ENCODE data around the gene CLRN3.

The CLRN3 gene

GRCh38 chr10:127892743-127893142 lies at the start of gene CLRN3:
Gene CLRN3 (minus strand): TSS chr10:127892941. CDS start chr10:127892784, 157 bp downstream.
- H3F3A ChIP-seq (ENCODE audit: low read depth) = no peaks in the 10 kb centered on the region
- H3K36me3 ChIP-seq (ENCODE audit: insufficient read depth, low read length) = no peaks in the 10 kb centered on the region
- no peak for TF ChIP-seq CTCF (conservative IDR thresholded peaks at IDR 0.05; ENCODE audit: low read length)
- no peak for TF ChIP-seq EZH2phosphoT487 (IDR thresholded peaks at IDR 0.05; ENCODE audit: borderline replicate concordance)
- no peak within 1 kb of the TSS for H3K4me3 ChIP-seq (ENCODE audit: low read length, poor library complexity, severe bottlenecking)
- H3K27me3 ChIP-seq (ENCODE audit: insufficient read depth, low read length, poor library complexity, severe bottlenecking) = no peaks in the 10 kb centered on the region
- no peak within 1 kb of the TSS for H3K9ac ChIP-seq (ENCODE audit: low read depth, low read length, poor library complexity, severe bottlenecking)
- no peaks in the 10 kb centered on the region for H3K79me2 ChIP-seq (ENCODE audit: insufficient read depth, low read length)
- no peaks in the 10 kb centered on the region for H4K20me1 ChIP-seq (ENCODE audit: insufficient read depth, low read length, poor library complexity, severe bottlenecking)
- H2AFZ ChIP-seq (ENCODE audit: low read length) = no peak within 1 kb of the TSS
- H3K9me3 ChIP-seq (ENCODE audit: insufficient read depth, low read depth, low read length) = 0 out of 2 replicates have a peak, but pooled peaks cover 4% of the 10 kb centered on the region
- no peaks in the 10 kb centered on the region for H3K4me1 ChIP-seq (ENCODE audit: insufficient read depth, low read length, poor library complexity, severe bottlenecking)
- H3K4me2 ChIP-seq (ENCODE audit: low read depth, low read length, poor library complexity, severe bottlenecking) = no peak within 1 kb of the TSS
- no peaks in the 10 kb centered on the region for H3K9me2 ChIP-seq (replicated peaks; ENCODE audit: low read depth, low read length)

- Histone ChIP-seq H2AFZ (ENCODE audit: low read length) (no peak overlapping the region), H3K79me2 (ENCODE audit: insufficient read depth, low read length) (no peaks in the 10 kb centered on the region), H3K4me3 (ENCODE audit: low read length, poor library complexity, severe bottlenecking) (no peak overlapping the region), H3K9me2 (replicated peaks; ENCODE audit: low read depth, low read length) (no peaks in the 10 kb centered on the region), H4K20me1 (ENCODE audit: insufficient read depth, low read length, poor library complexity, severe bottlenecking) (no peaks in the 10 kb centered on the region), H3K4me1 (ENCODE audit: insufficient read depth, low read length, poor library complexity, severe bottlenecking) (peaks cover 13% of the 10 kb centered on the region), H3K36me3 (ENCODE audit: insufficient read depth, low read length) (no peaks in the 10 kb centered on the region), H3K9me3 (ENCODE audit: insufficient read depth, low read depth, low read length) (no peaks in the 10 kb centered on the region), H3K4me2 (ENCODE audit: low read depth, low read length, poor library complexity, severe bottlenecking) (no peak overlapping the region), H3K9ac (ENCODE audit: low read depth, low read length, poor library complexity, severe bottlenecking) (no peak overlapping the region), H3F3A (ENCODE audit: low read depth) (no peaks in the 10 kb centered on the region), H3K27me3 (ENCODE audit: insufficient read depth, low read length, poor library complexity, severe bottlenecking) (no peaks in the 10 kb centered on the region)
- TF ChIP-seq CTCF (conservative IDR thresholded peaks at IDR 0.05; ENCODE audit: low read length) = no peak
- TF ChIP-seq EZH2phosphoT487 (IDR thresholded peaks at IDR 0.05; ENCODE audit: borderline replicate concordance) = no peak
Observed at GRCh38 chr10:127940866-127941640, 48.3 kb upstream of the CLRN3 start.

- H4K20me1 ChIP-seq (ENCODE audit: insufficient read depth, low read length, poor library complexity, severe bottlenecking) = no peaks in the 10 kb centered on the region
- no peaks in the 10 kb centered on the region for H3K27me3 ChIP-seq (ENCODE audit: insufficient read depth, low read length, poor library complexity, severe bottlenecking)
- H3K9me3 ChIP-seq (ENCODE audit: insufficient read depth, low read depth, low read length) = no peaks in the 10 kb centered on the region
- no peaks in the 10 kb centered on the region for H3K36me3 ChIP-seq (ENCODE audit: insufficient read depth, low read length)
- no peak overlapping the region for H3K4me3 ChIP-seq (ENCODE audit: low read length, poor library complexity, severe bottlenecking)
- H3K9ac ChIP-seq (ENCODE audit: low read depth, low read length, poor library complexity, severe bottlenecking) = no peak overlapping the region
- no peaks in the 10 kb centered on the region for H3K9me2 ChIP-seq (replicated peaks; ENCODE audit: low read depth, low read length)
- TF ChIP-seq CTCF (conservative IDR thresholded peaks at IDR 0.05; ENCODE audit: low read length) (no peak), EZH2phosphoT487 (IDR thresholded peaks at IDR 0.05; ENCODE audit: borderline replicate concordance) (no peak)
- no peaks in the 10 kb centered on the region for H3K79me2 ChIP-seq (ENCODE audit: insufficient read depth, low read length)
- no peak overlapping the region for H2AFZ ChIP-seq (ENCODE audit: low read length)
- no peak overlapping the region for H3K4me2 ChIP-seq (ENCODE audit: low read depth, low read length, poor library complexity, severe bottlenecking)
- no peaks in the 10 kb centered on the region for H3F3A ChIP-seq (ENCODE audit: low read depth)
- peaks cover 1% of the 10 kb centered on the region for H3K4me1 ChIP-seq (ENCODE audit: insufficient read depth, low read length, poor library complexity, severe bottlenecking)
Observed at GRCh38 chr10:127939786-127940330, 47.1 kb upstream of the CLRN3 start.

Data from Loucy (cell line).